Measurements from ENCODE around the gene CPEB1. TPM values are rescaled to one million over a fixed set of nuclear protein-coding genes. Genes with fewer than 3 reads are reported as not detected.

CPEB1 gene
- total and polyA plus RNA-seq, 2 of the 13 experiments (the other 11 are each of a cell fraction or from before 2014, with no cell fraction given) = 0.03 to 0.07 TPM

GRCh38 chr15:82663186-82663600 lies 16.0 kb upstream of the CPEB1 start (continued):
- TF ChIP-seq CEBPB (IDR thresholded peaks at IDR 0.05; ENCODE audit: borderline replicate concordance, low read depth, low read length) (no peak), SMYD3 (CRISPR knock-in tag; IDR thresholded peaks at IDR 0.05) (no peak), CERS6 (CRISPR knock-in tag; IDR thresholded peaks at IDR 0.05) (0 out of 2 replicates have a peak, but pooled peaks have one; percentile 27), ISX (CRISPR knock-in tag; conservative IDR thresholded peaks at IDR 0.05) (peak; percentile 86; the same call in 1 of the 2 replicates), ZNF335 (CRISPR knock-in tag; IDR thresholded peaks at IDR 0.05) (0 out of 2 replicates have a peak, but pooled peaks have one; percentile 44), ZNF800 (CRISPR knock-in tag; IDR thresholded peaks at IDR 0.05) (peak; percentile 67; the same call in 1 of the 2 replicates), ZNF331 (CRISPR knock-in tag; IDR thresholded peaks at IDR 0.05) (peak; percentile 90), ZNF709 (CRISPR knock-in tag; IDR thresholded peaks at IDR 0.05) (peak; percentile 28; the same call in 1 of the 2 replicates), ZBTB42 (CRISPR knock-in tag; IDR thresholded peaks at IDR 0.05) (peak; percentile 73; the same call in 1 of the 2 replicates), PCBP2 (optimal IDR thresholded peaks at IDR 0.05; ENCODE audit: low read depth, low read length, poor library complexity, severe bottlenecking) (no peak), ETV6 (CRISPR knock-in tag; conservative IDR thresholded peaks at IDR 0.05) (0 out of 2 replicates have a peak, but pooled peaks have one; percentile 78), SP4 (CRISPR knock-in tag; IDR thresholded peaks at IDR 0.05) (peak; percentile 53; the same call in 1 of the 2 replicates), ZSCAN12 (CRISPR knock-in tag; IDR thresholded peaks at IDR 0.05) (peak; percentile 92), ZNF143 (CRISPR knock-in tag; IDR thresholded peaks at IDR 0.05) (0 out of 2 replicates have a peak, but pooled peaks have one; percentile 31), KDM3A (CRISPR knock-in tag; IDR thresholded peaks at IDR 0.05; ENCODE audit: low read depth) (0 out of 2 replicates have a peak, but pooled peaks have one; percentile 23), PHF20 (CRISPR knock-in tag; IDR thresholded peaks at IDR 0.05) (0 out of 2 replicates have a peak, but pooled peaks have one; percentile 35), KMT2A (CRISPR knock-in tag; IDR thresholded peaks at IDR 0.05) (no peak), ZNF839 (CRISPR knock-in tag; IDR thresholded peaks at IDR 0.05; ENCODE audit: borderline replicate concordance) (no peak), ZNF513 (CRISPR knock-in tag; conservative IDR thresholded peaks at IDR 0.05) (no peak), KDM4B (CRISPR knock-in tag; IDR thresholded peaks at IDR 0.05) (peak; percentile 72; the same call in 1 of the 2 replicates)
- TF ChIP-seq, protein P1, sequence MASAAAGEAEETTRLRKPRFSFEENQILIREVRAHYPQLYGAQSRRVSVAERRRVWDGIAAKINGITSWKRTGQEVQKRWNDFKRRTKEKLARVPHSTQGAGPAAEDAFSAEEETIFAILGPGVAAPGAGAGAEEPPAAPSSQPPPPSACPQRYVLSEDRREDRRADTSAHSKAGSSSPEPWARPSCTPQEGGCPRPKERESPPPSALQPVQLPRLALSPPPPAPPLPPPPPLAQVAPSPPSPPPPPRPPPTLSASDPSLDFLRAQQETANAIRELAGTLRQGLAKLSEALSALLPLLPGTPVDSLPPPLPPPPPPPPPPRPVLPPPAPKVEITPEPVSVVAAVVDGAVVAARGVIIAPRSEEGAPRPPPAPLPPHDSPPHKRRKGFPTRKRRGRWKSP (CRISPR knock-in tag; IDR thresholded peaks at IDR 0.05) = 0 out of 2 replicates have a peak, but pooled peaks have one; percentile 49
- TF ChIP-seq, protein P2, sequence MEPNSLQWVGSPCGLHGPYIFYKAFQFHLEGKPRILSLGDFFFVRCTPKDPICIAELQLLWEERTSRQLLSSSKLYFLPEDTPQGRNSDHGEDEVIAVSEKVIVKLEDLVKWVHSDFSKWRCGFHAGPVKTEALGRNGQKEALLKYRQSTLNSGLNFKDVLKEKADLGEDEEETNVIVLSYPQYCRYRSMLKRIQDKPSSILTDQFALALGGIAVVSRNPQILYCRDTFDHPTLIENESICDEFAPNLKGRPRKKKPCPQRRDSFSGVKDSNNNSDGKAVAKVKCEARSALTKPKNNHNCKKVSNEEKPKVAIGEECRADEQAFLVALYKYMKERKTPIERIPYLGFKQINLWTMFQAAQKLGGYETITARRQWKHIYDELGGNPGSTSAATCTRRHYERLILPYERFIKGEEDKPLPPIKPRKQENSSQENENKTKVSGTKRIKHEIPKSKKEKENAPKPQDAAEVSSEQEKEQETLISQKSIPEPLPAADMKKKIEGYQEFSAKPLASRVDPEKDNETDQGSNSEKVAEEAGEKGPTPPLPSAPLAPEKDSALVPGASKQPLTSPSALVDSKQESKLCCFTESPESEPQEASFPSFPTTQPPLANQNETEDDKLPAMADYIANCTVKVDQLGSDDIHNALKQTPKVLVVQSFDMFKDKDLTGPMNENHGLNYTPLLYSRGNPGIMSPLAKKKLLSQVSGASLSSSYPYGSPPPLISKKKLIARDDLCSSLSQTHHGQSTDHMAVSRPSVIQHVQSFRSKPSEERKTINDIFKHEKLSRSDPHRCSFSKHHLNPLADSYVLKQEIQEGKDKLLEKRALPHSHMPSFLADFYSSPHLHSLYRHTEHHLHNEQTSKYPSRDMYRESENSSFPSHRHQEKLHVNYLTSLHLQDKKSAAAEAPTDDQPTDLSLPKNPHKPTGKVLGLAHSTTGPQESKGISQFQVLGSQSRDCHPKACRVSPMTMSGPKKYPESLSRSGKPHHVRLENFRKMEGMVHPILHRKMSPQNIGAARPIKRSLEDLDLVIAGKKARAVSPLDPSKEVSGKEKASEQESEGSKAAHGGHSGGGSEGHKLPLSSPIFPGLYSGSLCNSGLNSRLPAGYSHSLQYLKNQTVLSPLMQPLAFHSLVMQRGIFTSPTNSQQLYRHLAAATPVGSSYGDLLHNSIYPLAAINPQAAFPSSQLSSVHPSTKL (CRISPR knock-in tag; IDR thresholded peaks at IDR 0.05) = peak; percentile 61; the same call in 1 of the 2 replicates

All from HepG2 (cell line).